Sigmoid colon (tissue), 4 donors: ENCODE data around the gene LHPP.

Experiments used
- EP300 ChIP-seq, 4 donors: sonication (generic); formaldehyde crosslinking; IDR thresholded peaks; one replicate each; pipeline ENCODE4 v1.6.1; 2017; ENCODE audit warnings: antibody characterized with exemption in 4 of 4
- POLR2AphosphoS5 ChIP-seq, 4 donors: sonication (generic); formaldehyde crosslinking; IDR thresholded peaks; one replicate each; pipeline ENCODE4 v1.6.1; 2017; ENCODE audit warnings: antibody characterized with exemption in 4 of 4
- TF ChIP-seq, protein P1 (sequence below), 4 experiments: fragments of 450-650 bp in 3 of 4; fragments of 200-600 bp in 1 of 4; IDR thresholded peaks; one replicate each; pipeline ENCODE4 v1.5.1; 2016 to 2019; ENCODE audit warnings: antibody characterized with exemption in 4 of 4, mild to moderate bottlenecking in 3 of 4, moderate library complexity in 2 of 4

DNA sequence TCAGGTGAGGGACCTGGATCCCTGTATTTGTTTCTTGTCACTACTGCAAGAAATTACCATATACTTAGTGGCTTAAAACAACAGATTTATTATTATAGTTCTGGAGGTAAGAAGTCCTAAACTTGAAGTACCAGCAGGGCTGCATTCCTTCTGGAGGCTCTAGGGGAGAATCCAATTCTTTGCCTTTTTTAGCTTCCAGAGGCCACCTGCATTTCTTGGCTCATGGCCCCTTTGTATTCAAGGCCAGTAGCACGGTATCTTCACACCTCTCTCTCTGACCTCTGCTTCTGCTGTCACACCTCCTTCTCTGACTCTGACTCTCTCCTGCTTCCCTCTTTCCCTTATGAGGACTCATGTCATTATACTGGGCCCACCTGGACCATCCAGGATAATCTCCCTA, 2.2 kb upstream of the LHPP start:
- TF ChIP-seq, protein P1, sequence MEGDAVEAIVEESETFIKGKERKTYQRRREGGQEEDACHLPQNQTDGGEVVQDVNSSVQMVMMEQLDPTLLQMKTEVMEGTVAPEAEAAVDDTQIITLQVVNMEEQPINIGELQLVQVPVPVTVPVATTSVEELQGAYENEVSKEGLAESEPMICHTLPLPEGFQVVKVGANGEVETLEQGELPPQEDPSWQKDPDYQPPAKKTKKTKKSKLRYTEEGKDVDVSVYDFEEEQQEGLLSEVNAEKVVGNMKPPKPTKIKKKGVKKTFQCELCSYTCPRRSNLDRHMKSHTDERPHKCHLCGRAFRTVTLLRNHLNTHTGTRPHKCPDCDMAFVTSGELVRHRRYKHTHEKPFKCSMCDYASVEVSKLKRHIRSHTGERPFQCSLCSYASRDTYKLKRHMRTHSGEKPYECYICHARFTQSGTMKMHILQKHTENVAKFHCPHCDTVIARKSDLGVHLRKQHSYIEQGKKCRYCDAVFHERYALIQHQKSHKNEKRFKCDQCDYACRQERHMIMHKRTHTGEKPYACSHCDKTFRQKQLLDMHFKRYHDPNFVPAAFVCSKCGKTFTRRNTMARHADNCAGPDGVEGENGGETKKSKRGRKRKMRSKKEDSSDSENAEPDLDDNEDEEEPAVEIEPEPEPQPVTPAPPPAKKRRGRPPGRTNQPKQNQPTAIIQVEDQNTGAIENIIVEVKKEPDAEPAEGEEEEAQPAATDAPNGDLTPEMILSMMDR (IDR thresholded peaks at IDR 0.05), result no peak
- TF ChIP-seq POLR2AphosphoS5 (IDR thresholded peaks at IDR 0.05) (no peak), EP300 (IDR thresholded peaks at IDR 0.05) (no peak)
